ENCODE measurements around the gene ODAD4. TPM values are rescaled to one million over a fixed set of nuclear protein-coding genes. Genes with fewer than 3 reads are reported as not detected.
"Not testable (repeated sequence)": the region's sequence is repeated elsewhere in the genome, so short reads cannot be mapped to it uniquely, and the experiment has no call there.

Gene ODAD4
- total RNA-seq, 2 experiments from 2014 or later, result 0.58 to 0.84 TPM

GRCh38 chr17:41985919-41986318, 55.5 kb downstream of the ODAD4 start:
- H3K27me3 Mint-ChIP-seq, result no peaks in the 10 kb centered on the region
- no peak overlapping the region for H3K27ac Mint-ChIP-seq
- no peaks in the 10 kb centered on the region for H3K9me3 Mint-ChIP-seq
- H3K4me1 Mint-ChIP-seq, result peaks cover 10% of the 10 kb centered on the region
- no peak for DNase-seq
- H3K36me3 Mint-ChIP-seq, result peaks cover 49% of the 10 kb centered on the region
- no peak overlapping the region for H3K4me3 Mint-ChIP-seq

- no peaks in the 10 kb centered on the region for H3K27me3 Mint-ChIP-seq
- peaks cover 10% of the 10 kb centered on the region for H3K4me1 Mint-ChIP-seq
- DNase-seq, result no peak
- H3K36me3 Mint-ChIP-seq, result peaks cover 47% of the 10 kb centered on the region
- peak overlapping the region; percentile 71 for H3K27ac Mint-ChIP-seq
- H3K4me3 Mint-ChIP-seq, result no peak overlapping the region
- no peaks in the 10 kb centered on the region for H3K9me3 Mint-ChIP-seq
These were observed 56.2 kb downstream of the ODAD4 start for GRCh38 chr17:41986634-41987033.

GRCh38 chr17:41987642-41988041, 57.2 kb downstream of the ODAD4 start:
- peak; percentile 18 for DNase-seq
- no peak overlapping the region for H3K4me3 Mint-ChIP-seq
- H3K9me3 Mint-ChIP-seq, result no peaks in the 10 kb centered on the region
- peaks cover 38% of the 10 kb centered on the region for H3K36me3 Mint-ChIP-seq
- H3K27me3 Mint-ChIP-seq, result no peaks in the 10 kb centered on the region
- H3K4me1 Mint-ChIP-seq, result peaks cover 10% of the 10 kb centered on the region
- peak overlapping the region; percentile 71 for H3K27ac Mint-ChIP-seq

GRCh38 chr17:41988418-41988817, 58.0 kb downstream of the ODAD4 start:
- no peak overlapping the region for H3K4me3 Mint-ChIP-seq
- peaks cover 34% of the 10 kb centered on the region for H3K36me3 Mint-ChIP-seq
- peaks cover 10% of the 10 kb centered on the region for H3K4me1 Mint-ChIP-seq
- DNase-seq, result no peak
- H3K27ac Mint-ChIP-seq, result peak overlapping the region; percentile 71
- H3K27me3 Mint-ChIP-seq, result no peaks in the 10 kb centered on the region
- no peaks in the 10 kb centered on the region for H3K9me3 Mint-ChIP-seq

- Mint-ChIP-seq H3K9me3 (no peaks in the 10 kb centered on the region), H3K36me3 (peaks cover 29% of the 10 kb centered on the region), H3K4me1 (peaks cover 12% of the 10 kb centered on the region), H3K27ac (no peak overlapping the region), H3K4me3 (no peak overlapping the region), H3K27me3 (no peaks in the 10 kb centered on the region)
- DNase-seq, result no peak
These were observed 59.4 kb downstream of the ODAD4 start for GRCh38 chr17:41989702-41990419.

- no peaks in the 10 kb centered on the region for H3K27me3 Mint-ChIP-seq
- no peak overlapping the region for H3K4me3 Mint-ChIP-seq
- peaks cover 21% of the 10 kb centered on the region for H3K4me1 Mint-ChIP-seq
- H3K9me3 Mint-ChIP-seq, result no peaks in the 10 kb centered on the region
- H3K27ac Mint-ChIP-seq, result no peak overlapping the region
- H3K36me3 Mint-ChIP-seq, result peaks cover 25% of the 10 kb centered on the region
- no peak for DNase-seq
These were observed 62.2 kb downstream of the ODAD4 start for GRCh38 chr17:41992576-41992975.

GRCh38 chr17:41996855-41997164, 66.4 kb downstream of the ODAD4 start:
- Mint-ChIP-seq H3K27me3 (no peaks in the 10 kb centered on the region), H3K4me3 (no peak overlapping the region), H3K27ac (no peak overlapping the region), H3K36me3 (peaks cover 13% of the 10 kb centered on the region), H3K4me1 (peaks cover 22% of the 10 kb centered on the region), H3K9me3 (no peaks in the 10 kb centered on the region)
- DNase-seq, result no peak

GRCh38 chr17:41998497-41998896, 68.1 kb downstream of the ODAD4 start:
- H3K27ac Mint-ChIP-seq, result no peak overlapping the region

GRCh38 chr17:42000413-42001133, 70.2 kb downstream of the ODAD4 start:
- Mint-ChIP-seq H3K9me3 (no peaks in the 10 kb centered on the region), H3K27ac (peak overlapping the region; percentile 54), H3K36me3 (peaks cover 9% of the 10 kb centered on the region), H3K27me3 (no peaks in the 10 kb centered on the region), H3K4me3 (no peak overlapping the region), H3K4me1 (peaks cover 36% of the 10 kb centered on the region)
- DNase-seq, result no peak

More at GRCh38 chr17:41998497-41998896, 68.1 kb downstream of the ODAD4 start:
- no peaks in the 10 kb centered on the region for H3K9me3 Mint-ChIP-seq
- DNase-seq, result no peak
- no peaks in the 10 kb centered on the region for H3K27me3 Mint-ChIP-seq
- no peak overlapping the region for H3K4me3 Mint-ChIP-seq
- H3K36me3 Mint-ChIP-seq, result peaks cover 13% of the 10 kb centered on the region
- peaks cover 26% of the 10 kb centered on the region for H3K4me1 Mint-ChIP-seq

GRCh38 chr17:42001729-42002128, 71.3 kb downstream of the ODAD4 start:
- Mint-ChIP-seq H3K4me1 (peaks cover 29% of the 10 kb centered on the region), H3K27me3 (no peaks in the 10 kb centered on the region), H3K36me3 (peaks cover 3% of the 10 kb centered on the region), H3K4me3 (no peak overlapping the region), H3K27ac (no peak overlapping the region), H3K9me3 (no peaks in the 10 kb centered on the region)
- no peak for DNase-seq

- no peaks in the 10 kb centered on the region for H3K9me3 Mint-ChIP-seq
- no peak for DNase-seq
- H3K4me3 Mint-ChIP-seq, result no peak overlapping the region
- peaks cover 3% of the 10 kb centered on the region for H3K36me3 Mint-ChIP-seq
- H3K27me3 Mint-ChIP-seq, result no peaks in the 10 kb centered on the region
- H3K27ac Mint-ChIP-seq, result no peak overlapping the region
- H3K4me1 Mint-ChIP-seq, result peaks cover 27% of the 10 kb centered on the region
These were observed 71.9 kb downstream of the ODAD4 start for GRCh38 chr17:42002175-42002791.

- peaks cover 27% of the 10 kb centered on the region for H3K4me1 Mint-ChIP-seq
- H3K27ac Mint-ChIP-seq, result no peak overlapping the region
- H3K36me3 Mint-ChIP-seq, result peaks cover 3% of the 10 kb centered on the region
- no peak for DNase-seq
- H3K9me3 Mint-ChIP-seq, result no peaks in the 10 kb centered on the region
- no peaks in the 10 kb centered on the region for H3K27me3 Mint-ChIP-seq
- no peak overlapping the region for H3K4me3 Mint-ChIP-seq
These were observed 72.4 kb downstream of the ODAD4 start for GRCh38 chr17:42002792-42003301.

- H3K4me3 Mint-ChIP-seq, result no peak overlapping the region
- no peaks in the 10 kb centered on the region for H3K9me3 Mint-ChIP-seq
- DNase-seq, result no peak
- H3K4me1 Mint-ChIP-seq, result peaks cover 40% of the 10 kb centered on the region
- peaks cover 10% of the 10 kb centered on the region for H3K36me3 Mint-ChIP-seq
- no peaks in the 10 kb centered on the region for H3K27me3 Mint-ChIP-seq
- H3K27ac Mint-ChIP-seq, result no peak overlapping the region
These were observed 74.7 kb downstream of the ODAD4 start for GRCh38 chr17:42005166-42005565.

- H3K27ac Mint-ChIP-seq, result no peak overlapping the region
- H3K27me3 Mint-ChIP-seq, result no peaks in the 10 kb centered on the region
- no peak overlapping the region for H3K4me3 Mint-ChIP-seq
- H3K9me3 Mint-ChIP-seq, result no peaks in the 10 kb centered on the region
- H3K36me3 Mint-ChIP-seq, result peaks cover 11% of the 10 kb centered on the region
- peaks cover 54% of the 10 kb centered on the region for H3K4me1 Mint-ChIP-seq
- no peak for DNase-seq
These were observed 78.8 kb downstream of the ODAD4 start for GRCh38 chr17:42009170-42009569.

- Mint-ChIP-seq H3K4me1 (peaks cover 50% of the 10 kb centered on the region), H3K36me3 (peaks cover 17% of the 10 kb centered on the region)
- DNase-seq, H3K27ac Mint-ChIP-seq, H3K4me3 Mint-ChIP-seq, H3K27me3 Mint-ChIP-seq, H3K9me3 Mint-ChIP-seq: not testable (repeated sequence)
These were observed 79.9 kb downstream of the ODAD4 start for GRCh38 chr17:42010266-42010680.
